ENCODE results near the gene MSI2.

Gene MSI2

DNA sequence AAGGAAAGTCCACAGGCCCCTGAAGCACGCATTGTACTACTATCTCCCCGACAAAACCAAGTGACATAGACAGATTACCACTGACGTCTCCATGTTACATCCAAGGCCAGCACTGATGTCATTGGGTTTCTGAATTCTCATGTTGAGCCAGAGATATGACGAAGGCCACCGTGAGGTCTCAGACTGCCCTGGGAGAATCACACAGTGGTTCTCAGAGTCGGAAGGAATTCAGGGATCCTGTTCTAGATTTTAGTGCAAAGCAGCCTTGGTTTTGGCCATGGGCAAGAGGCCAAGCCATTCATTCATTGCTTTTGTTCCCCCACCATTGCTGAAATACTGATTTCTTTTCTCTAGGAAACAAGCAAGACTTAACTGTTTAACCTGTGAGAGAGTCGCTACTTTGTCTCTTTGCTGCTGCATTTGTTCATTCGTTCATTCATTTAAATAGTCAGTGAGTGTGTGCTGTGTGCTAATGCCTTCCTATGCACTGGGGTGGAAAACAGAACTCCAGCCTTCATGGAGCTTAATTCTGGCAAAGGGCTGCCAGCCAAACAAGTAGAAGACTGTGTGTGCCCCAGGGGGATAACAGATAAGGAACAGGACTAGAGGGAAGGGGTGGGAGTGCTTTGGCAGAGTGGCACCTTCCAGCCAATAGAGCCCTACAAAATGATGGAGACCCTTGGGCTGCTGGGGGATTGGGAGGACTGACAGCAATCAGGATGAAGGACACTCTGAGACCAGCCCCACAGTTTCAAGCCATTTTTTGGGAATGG lies 222.3 kb downstream of the MSI2 start:
- TF ChIP-seq, protein P1, sequence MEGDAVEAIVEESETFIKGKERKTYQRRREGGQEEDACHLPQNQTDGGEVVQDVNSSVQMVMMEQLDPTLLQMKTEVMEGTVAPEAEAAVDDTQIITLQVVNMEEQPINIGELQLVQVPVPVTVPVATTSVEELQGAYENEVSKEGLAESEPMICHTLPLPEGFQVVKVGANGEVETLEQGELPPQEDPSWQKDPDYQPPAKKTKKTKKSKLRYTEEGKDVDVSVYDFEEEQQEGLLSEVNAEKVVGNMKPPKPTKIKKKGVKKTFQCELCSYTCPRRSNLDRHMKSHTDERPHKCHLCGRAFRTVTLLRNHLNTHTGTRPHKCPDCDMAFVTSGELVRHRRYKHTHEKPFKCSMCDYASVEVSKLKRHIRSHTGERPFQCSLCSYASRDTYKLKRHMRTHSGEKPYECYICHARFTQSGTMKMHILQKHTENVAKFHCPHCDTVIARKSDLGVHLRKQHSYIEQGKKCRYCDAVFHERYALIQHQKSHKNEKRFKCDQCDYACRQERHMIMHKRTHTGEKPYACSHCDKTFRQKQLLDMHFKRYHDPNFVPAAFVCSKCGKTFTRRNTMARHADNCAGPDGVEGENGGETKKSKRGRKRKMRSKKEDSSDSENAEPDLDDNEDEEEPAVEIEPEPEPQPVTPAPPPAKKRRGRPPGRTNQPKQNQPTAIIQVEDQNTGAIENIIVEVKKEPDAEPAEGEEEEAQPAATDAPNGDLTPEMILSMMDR (IDR thresholded peaks at IDR 0.05; ENCODE audit: control insufficient read depth, extremely low read depth, insufficient read depth) = no peak
- no peak overlapping the region for H3K4me3 ChIP-seq (ENCODE audit: low read depth, low read length)
- no peak for DNase-seq (ENCODE audit: low read depth)

DNA sequence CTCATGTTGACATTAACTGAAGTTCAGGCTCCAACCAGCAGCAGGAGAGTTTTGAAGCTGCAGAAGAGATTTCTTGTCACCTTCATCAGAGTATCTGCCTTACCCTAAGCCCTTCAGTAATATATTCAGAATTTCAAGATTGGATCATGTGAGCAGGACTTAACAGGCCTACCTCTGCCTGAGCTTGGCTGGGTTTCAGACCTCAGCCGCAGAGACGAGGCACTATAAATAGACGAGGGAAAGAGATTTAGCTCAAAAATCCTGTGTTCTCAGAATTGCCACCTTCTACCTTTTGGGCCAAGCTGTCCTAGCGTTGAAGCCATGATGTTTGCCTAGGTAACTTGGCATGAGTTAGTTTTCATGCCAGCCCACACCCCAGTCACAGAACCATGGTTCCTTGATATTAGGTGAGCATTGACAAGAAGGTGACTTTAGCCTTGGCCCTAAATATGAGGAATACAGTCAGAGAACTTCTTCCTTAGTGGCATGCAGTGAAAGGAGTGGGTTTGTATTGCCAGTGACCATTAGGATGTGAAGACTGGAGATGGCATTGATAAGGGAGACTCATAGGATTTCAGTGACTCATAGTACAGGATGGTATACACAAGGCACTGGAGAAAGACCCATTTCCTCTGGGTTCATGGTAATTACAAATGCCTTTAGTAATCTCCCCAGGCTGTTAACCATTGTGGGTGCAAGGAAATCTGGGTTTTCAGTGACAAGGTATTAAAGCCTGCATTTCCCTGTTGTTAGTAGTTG lies 224.3 kb downstream of the MSI2 start:
- no peak overlapping the region for H3K4me3 ChIP-seq (ENCODE audit: low read depth, low read length)
- TF ChIP-seq, protein P1 (IDR thresholded peaks at IDR 0.05; ENCODE audit: control insufficient read depth, extremely low read depth, insufficient read depth) = no peak
- DNase-seq (ENCODE audit: low read depth) = no peak

DNA sequence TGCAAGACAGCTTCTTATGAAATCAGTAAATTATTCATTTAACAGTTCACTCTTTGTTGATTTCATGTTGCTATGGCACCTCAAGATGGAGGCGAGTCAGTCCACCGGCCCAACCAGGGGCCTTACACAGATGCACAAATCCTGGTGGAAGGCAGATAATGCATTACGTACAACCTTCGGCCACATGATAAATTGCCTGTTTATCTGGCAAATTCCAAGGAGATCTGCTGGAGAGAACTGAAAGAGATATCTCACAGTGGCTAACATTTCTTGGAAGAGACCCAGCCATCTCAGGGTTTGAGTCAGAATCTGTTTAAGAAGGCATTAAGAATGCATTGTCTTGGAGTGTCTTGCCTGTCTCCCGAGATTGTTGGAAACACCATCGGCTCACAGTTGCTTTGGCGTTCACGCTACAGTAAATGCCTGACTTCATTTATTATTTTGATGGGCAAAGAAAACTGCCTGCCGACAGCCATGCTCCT lies 225.6 kb downstream of the MSI2 start:
- no peak for DNase-seq (ENCODE audit: low read depth)
- TF ChIP-seq, protein P1 (IDR thresholded peaks at IDR 0.05; ENCODE audit: control insufficient read depth, extremely low read depth, insufficient read depth) = no peak
- no peak overlapping the region for H3K4me3 ChIP-seq (ENCODE audit: low read depth, low read length)

DNA sequence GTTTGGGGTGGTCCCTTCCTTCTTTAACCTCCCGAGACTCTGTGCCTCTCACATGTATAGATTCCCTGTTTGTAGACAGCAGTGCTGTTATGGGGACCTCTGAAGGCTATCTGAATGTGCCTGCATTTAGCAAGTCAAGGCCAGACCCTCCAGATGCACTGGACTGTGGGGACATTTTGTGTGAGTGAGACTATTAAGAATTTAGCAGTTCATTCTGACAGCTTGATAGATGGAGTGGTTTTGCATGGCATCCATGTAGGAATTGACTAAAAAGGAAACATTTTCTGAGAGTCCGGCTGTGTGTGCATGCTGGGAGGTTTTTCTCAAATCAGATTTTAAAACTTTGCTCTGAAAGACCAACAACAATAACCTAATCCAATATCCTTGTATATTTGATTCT lies 226.3 kb downstream of the MSI2 start:
- TF ChIP-seq, protein P1 (IDR thresholded peaks at IDR 0.05; ENCODE audit: control insufficient read depth, extremely low read depth, insufficient read depth) = no peak
- no peak overlapping the region for H3K4me3 ChIP-seq (ENCODE audit: low read depth, low read length)
- DNase-seq (ENCODE audit: low read depth) = no peak

DNA sequence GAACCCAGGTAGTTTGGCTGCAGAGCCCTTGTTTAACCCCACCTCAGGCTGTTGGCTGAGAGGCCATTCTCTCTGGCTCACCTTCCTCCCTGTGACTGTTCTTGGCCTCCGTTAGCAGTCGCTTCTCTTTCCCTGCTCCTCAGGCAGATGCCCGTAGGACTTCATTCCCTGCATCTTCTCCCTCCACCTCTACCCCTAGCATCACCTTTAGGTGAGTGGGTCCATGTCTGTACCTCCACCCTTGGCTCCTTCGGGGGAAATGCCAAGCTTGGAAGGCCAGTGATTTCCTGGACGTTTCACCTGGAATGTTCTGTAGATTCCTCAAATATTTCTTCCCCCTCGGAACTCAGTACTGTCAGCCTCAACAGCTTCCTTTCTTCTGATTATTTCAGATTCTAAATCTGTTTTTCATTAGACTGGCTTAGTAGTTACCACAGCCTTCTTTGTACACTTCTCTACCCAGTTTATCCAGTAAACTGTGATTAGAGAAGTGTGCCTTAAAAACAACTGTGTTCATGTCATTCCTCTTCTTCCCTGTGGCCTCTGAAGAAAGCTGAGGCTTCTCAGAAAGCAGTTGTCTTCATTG lies 227.9 kb downstream of the MSI2 start:
- TF ChIP-seq, protein P1 (IDR thresholded peaks at IDR 0.05; ENCODE audit: control insufficient read depth, extremely low read depth, insufficient read depth) = no peak
- H3K4me3 ChIP-seq (ENCODE audit: low read depth, low read length) = no peak overlapping the region
- DNase-seq (ENCODE audit: low read depth) = no peak

DNA sequence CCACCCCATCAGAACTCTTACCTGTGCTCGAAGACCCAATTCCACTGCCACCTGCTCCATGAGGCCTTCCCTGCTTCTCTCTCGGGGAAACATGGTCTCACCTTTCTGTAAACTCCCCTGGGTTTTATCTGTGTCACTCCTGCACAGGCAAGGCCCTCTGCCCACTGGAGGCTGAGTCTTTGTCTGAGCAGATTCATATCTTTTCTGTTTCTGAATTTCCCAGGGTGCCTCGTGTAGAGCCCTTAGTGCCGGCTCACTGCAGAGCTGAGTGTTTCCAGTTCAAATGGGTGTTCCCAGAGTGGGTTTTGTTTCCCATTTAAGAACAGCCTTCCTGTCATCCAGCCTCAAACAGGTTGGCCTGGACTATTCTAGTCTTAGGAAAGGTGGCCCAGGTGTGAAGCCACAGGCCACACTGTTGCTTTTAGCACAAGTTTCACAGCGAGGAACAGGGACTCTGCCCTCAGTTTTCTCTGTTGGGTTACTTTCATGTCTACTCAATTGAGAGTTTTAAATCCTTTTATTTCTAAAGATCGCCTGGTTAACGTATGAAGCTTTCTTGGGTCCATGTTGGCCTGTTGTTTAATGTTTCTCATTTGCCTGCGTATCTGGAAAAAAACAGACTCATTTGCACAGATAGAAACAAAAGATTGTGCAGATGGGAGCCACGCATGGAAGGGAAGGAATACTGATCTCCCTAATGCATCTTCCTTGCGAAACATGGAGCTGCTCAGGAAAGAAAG lies 228.7 kb downstream of the MSI2 start:
- DNase-seq (ENCODE audit: low read depth) = no peak

More for the DNA sequence above, 228.7 kb downstream of the MSI2 start:
- TF ChIP-seq, protein P1 (IDR thresholded peaks at IDR 0.05; ENCODE audit: control insufficient read depth, extremely low read depth, insufficient read depth) = no peak
- H3K4me3 ChIP-seq (ENCODE audit: low read depth, low read length) = no peak overlapping the region

All from LNCaP clone FGC (cell line).